Kidney glomerular epithelial cell (primary cell): Measurements from ENCODE around the gene CH25H.

ENCODE experiments used
- DNase-seq: peaks from one replicate; lab custom pipeline; 2025; lab: John Stamatoyannopoulos, UW

The CH25H gene

DNA sequence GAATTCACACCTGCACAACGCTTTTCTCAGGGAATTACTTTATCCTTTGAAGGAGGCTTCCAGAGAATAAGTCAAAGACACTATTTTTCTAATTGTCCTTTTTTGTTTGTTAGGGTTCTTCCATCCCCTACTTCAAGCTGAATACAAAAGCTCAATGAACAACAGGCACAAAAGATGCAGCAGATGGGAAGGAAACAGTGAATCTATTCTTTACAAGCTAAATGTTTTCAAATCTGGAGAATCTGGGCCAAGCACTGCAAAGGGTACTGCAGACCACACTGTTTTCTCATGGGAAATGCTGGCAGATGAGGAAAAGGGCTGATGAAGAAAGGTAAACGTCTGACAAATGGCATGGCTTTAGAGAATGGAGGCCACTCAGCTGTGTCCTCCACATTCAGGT is 25.9 kb upstream of the CH25H start:
- no peak for DNase-seq

DNA sequence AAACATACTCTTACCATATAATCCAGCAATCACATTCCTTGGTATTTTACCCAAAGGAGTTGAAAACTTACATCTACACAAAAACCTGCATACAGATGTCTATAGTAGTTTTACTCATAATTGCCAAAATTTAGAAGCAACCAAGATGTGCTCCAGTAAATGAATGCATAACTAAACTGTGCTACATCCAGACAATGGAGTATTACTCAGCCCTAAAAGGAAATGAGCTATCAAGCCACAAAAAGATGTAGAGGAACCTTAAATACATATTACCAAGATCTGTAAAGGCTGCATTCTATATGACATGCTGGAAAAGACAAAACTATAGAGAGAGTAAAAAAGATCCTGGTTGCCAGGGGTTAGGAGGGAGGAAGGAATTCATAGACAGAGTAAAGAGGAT is 21.8 kb upstream of the CH25H start:
- DNase-seq = no peak

DNA sequence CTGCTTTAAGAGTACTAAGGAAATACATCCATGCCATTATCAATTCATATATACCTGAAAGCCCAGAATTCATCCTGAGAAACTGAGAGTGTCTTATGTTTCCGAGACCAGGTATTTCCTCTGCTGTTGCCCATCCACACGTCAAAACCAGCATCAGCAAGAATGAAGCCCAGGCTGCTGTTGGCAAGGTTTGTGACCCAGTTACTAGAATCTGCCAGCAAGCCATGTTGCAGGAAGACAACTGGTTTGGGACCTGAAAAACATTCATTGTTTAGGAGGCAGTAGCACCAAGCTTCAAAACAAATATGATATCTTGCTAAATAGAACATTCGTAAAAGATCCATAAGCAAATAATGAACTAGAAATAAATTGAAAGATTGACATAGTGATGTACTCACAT is 21.0 kb upstream of the CH25H start:
- DNase-seq = no peak

DNA sequence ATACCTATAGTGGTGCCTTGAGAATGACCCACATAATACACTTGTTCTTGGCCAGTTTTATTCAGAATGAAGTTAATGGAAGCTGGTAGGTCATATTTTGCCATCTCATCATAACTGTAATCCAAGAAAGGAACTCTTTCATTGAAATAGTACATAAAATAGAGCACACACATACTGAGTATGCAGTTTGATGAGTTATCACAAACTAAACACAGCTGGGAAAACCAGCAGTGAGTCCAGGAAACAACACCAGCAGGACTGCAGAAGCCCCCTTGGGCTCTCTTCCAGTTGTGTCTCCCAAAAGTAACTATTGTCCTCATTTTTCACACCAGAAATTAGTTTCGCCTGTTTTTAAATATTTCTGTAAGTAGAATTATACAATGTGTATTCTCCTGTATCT is 19.8 kb upstream of the CH25H start:
- DNase-seq = no peak

DNA sequence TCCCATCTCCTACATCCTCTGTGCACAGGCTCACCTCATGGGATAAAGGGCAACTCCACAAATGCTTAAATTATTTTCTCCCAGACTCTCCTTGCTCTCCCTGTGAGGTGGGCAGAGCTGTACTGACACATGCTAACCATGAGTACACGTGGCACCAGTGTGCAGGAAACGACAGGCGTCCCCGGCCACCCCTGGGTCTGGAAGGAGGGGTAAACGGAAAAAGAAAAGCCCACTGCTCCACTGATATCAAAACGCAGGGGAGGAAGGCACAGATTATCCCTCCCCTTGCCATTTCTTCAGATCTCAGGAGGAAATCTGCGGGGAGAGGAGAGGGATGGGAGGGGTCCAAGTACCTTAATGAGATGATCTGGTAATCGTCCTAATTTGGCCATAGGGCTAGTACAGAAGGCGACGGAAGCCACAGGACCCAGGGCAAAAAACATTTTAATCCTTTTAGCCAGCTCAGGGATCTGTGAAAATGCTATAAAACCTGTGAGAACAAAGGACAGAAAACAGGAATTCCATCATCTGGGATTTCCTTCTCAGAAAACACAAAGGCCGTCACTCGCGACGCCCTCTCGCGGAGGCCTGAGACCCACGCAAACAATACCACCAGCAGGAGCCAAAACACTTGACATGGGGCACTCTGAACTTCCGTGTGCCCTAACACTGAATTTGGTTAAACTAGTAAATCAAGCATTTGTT is 17.8 kb upstream of the CH25H start:
- DNase-seq = no peak

DNA sequence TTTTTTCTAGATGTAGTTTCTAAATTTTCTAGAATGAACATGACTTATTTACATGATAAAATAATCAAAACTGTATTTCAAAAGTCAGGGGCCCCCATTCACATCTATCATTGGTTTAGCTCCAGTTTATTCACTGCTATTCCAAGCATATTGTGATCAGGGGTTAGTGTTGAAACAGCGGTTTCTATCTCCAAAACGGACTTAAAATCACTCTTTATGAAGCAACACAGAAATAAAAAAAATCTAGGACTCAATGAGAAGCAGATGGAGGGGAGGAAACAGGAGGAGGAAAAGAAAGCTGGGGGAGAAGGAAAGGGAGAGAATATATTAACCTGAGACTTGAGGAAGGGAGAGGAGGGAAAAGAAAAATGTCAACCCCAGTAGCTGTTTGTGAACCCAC is 14.8 kb upstream of the CH25H start:
- no peak for DNase-seq

DNA sequence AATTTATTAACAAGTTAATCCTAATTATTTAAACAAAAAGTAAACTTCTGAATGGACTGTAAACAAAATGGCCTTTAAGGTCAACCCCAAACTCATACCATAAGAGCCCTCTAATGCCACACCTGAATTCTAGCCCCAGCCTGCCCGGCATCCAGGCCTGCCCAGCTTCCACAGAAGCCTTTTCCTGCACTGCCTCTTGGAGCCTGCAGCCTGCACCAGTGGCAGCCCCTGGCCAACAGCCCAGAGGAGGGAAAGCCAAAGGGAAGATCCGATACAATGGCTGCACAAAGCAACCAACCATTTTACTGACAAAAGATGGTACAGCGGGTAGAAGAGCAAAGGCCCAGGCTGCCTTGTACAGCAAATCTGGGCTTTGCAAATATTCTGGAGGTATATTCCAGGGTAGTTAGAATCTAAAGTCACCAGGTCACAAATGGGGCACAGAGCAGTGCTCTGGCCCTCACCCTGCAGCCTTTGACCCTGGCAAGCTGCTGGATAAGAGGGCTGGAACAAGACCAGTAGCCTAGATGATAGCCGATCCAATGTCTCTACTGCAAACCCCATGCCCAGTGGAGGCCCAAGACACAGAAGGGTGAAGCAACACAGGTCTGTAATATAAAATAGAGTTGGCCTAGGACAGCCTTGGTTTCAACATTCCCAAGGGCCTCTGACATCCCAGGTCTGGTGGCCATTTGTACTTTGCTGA is 12.5 kb upstream of the CH25H start:
- DNase-seq = no peak

DNA sequence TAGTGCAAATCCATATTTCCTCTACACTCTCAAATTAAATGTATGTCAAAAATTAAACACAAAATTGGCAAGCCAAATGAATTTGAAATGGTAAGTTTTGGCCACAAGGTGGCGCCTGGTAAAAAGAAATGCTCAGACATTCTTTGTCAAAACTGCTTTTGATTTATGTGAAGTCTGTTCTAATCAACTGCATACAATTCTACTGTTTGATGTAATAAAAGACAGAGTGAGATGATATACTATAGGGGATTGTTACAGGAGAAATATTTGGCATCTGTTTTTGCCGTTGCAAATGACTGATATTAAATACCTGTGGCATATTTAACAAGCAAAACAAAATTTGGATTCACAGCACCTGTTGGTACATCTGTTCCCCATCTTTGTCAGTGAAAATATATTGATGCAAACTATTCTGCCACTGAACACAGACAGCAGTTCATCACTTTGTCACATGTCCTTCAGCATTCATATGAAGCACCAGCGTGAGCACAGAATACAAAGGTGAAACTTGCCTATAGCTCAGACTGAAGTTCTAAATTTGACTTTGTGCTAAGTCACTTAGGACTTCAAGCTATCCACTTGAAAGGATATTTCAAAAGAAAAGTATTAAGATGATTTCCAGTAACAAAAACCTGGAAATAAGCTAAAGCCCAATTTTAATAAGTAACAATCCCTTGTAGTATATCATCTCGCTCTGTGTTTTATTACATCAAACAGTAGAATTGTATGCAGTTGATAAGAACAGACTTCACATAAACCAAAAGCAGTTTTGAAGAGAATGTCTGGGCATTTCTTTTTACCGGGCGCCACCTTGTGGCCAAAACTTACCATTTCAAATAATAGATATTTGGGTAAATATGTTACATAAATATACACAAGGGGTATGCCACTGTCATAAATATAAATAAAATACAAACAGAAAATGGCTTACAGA is 10.2 kb upstream of the CH25H start:
- DNase-seq = peak; percentile 67

DNA sequence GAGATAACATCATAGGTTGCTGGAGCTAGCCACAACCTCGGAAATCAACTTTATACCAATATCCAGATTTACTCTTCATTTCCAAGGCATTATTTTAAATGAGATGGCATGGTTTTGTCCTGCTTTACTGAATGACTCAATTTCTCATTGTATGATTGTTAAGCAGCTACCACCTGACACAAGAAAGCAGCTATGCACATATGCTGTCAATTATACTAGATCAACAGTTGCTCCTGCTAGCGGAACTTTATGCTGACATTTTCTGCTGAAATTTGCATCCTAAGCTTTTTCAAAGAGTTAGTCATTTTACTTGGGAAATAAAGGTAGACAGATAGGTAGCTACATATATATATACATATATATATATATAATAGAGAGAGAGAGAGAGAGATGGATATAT is 8.9 kb upstream of the CH25H start:
- DNase-seq = no peak

DNA sequence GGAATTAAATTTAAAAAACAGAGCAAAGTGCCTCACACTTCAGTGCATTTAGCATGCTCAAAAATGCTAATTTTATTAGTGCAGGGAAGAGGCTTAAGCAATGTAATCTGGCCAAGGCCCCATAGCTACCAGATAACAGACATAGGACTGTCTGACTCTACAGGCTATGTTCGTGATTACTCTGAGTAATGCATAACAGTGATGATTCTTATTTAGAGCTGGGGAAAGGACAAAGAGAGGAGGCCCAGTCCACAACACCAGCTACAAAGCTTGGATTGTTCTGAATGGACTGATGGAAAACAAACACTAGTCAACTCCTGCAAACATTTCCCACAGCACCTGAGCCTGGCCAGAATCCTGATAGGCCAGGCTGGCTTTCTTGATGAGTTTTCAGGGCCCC is 8.4 kb upstream of the CH25H start:
- DNase-seq = no peak

DNA sequence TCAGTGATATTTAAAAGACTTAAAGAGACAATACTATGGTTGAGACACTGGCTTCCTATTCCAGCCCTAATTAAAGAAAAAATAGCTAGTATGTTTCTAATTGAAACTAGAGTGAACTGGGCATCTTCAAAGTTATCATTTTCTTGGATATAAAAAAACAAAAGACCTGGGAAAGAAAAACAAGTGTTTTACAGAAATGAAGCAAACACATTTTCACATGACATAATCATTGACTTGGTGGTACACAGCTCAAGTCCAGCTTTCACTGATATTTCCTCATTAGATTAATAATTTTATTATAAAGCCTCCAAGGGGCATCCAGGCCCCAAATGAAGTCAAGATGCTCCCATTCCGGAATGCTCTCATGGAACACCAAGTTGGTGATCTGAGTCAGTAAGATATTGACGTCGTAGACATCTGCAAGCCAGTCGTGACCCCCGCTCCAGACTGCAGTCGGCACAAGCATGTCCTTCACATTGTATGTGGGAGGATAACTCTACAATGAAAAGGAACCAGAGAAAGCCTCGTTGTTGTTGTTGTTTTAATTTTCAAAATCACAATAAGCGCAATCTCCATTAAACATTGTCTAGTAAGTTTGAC is 7.5 kb upstream of the CH25H start:
- DNase-seq = no peak

DNA sequence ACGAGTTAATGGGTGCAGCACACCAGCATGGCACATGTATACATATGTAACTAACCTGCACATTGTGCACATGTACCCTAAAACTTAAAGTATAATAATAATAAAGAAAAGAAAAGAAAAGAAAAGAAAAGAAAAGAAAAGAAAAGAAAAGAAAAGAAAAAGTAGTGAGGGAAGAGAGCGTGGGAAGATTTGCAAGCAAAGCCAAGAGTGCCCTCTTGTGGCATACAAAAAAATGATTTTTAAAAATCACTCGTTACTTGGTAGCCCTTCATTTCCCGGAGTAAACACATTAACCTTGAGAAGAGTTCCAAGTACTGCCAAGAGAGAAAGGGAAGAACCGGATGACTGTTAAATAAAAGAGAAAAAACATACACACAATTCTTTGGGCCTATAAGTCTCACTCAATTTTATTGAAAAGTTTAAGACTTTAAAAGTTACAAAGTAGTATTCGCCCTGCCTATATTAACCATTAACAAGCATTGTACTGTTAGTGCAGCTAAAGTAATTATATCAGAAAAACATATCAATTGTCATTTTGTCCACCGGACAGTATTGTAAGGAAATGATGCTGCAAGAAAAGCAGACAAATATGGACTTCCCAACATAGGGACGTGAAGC is 6.2 kb upstream of the CH25H start:
- DNase-seq = peak; percentile 58

DNA sequence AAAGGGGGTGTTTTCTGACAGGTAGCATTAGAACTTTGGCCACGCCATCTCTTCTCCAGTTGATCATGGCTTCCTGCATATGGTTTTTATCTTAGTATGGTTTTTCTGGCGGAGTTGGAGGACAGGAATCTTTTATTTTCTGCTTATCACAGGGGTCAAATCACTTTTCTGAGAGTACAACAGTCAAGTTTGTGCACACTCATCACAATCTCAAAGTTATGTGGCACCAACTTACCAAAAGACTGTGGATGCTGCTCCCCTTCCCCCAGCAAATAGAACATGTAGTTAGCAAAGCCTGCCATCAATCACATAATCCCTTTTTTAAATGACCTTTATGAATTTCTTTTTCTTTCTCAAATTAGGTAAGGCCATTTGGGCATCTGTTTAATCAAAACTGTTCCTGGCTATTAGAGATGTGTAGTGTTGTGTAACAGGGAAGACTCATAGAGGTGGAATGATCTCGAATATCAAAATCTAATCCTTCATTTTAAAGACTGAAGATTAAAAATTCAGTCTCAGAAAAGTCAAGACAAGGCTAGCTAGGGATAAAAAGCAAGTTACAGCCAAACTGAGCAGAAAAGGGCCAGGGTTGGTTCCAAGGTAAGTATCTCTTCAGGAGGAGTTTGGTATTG is 3.8 kb upstream of the CH25H start:
- DNase-seq = no peak

DNA sequence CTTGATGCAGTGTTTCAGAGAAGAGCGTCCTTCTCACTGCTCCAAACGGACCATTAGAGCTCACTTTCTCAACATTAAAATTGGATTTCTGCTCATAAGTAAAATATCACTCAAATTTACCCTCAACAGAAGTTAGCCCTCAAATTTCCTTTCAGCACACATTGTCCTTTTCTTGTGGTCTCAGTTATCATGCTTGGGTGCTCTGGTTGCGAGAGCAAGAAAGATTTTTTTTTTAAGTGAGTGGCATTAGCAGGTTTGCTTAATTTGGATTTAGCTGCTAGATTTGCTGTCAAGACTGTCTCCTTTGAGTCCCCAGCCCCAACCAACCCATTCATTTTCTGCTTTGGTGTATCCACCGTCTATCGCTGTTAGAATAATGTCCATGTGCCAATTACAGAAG is 2.6 kb upstream of the CH25H start:
- DNase-seq = no peak

DNA sequence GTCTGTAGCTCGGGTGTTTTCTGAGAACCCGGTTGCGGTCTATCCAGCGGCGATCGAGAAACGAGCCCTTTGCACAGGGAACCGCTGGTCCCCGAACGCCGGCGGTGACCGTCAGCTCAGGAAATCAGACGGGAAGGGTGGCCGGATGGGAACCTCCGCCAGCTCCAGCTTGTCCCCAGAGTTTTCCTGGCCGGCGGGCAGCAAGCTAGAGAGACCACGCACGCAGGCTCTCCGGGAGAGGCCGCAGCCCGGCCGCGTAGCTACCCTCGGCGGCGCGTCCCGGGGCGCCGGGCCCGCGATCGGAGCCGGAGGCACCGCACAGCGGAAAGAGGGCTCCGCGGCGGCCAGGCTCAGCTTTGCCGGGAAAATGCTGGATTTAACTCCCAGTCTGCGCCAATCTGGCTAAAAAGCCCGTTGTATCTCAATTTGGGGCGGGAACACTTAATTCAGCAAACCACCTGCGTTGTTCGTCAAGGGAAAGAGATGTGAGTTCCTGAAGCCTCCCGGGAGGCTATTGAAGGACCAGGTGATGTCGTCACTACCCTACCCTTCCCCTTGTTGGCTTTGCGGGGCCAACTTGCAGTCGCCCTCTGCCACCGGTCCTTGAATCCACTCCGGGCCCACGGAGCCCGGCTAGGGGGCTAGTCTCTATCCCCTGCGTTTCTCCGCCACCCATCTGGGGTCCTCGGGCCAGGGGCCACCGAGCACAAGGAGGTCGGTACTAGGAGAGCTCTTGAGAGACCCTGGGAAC is 859 bp upstream of the CH25H start:
- DNase-seq = no peak

DNA sequence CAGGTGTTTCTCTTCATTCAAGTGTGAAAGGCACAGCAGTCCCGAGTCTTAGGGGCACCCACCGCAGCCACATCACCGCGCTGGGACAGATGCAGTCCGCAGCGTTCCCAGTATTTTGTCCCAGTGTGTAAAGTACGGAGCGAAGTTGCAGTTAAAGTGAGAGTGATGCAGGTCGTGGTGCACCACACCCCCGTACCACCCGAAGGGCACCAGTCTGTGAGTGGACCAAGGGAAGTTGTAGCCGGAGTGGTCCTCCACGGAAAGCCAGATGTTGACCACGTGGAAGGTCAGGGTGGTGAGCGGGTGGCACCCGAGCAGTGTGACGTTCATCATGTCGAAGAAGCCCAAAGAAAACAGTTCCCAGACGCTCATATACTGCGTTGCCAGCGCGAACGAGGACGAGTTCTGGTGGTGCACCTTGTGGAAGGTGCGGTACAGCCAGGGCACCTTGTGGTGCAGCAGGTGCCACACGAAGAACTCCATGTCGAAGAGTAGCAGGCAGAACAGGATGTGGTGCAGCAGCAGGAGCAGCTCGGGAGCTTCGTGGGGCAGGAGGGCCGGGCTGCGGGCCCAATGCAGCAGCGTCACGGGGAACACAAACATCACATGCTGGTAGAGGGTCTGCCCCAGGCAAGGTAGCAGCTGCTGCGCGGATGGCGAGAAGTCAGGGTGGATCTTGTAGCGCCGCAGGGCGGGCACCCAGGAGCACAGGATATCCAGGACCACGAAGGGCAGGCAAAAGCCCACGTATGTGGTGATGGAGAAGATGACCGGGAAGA is 526 bp downstream of the CH25H start:
- no peak for DNase-seq

DNA sequence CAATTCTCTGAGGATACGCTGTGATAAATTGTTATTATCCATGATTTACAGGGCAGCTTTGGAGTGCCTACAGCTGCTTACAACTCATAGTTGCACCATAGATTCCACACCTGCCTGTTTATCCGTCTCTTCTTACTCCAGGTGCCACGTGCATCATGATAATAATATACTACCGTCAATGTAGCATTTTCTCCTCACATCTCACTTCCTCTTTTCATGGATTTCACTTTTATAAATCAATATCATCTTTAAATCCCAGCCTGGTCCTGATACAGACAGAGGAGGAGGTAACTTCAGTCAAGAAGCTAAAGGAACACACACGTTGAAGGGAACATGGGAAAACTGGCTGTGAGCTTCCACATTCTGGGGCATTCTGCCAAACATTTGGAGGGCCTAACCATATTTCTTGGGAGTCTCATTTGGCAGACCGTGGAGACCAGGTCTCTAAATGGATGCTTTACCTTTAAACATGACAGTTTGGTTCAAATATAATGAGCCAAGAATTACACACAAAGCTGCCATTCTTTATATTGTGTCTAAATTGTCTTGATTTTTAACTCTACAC is 2.4 kb downstream of the CH25H start:
- DNase-seq = no peak

DNA sequence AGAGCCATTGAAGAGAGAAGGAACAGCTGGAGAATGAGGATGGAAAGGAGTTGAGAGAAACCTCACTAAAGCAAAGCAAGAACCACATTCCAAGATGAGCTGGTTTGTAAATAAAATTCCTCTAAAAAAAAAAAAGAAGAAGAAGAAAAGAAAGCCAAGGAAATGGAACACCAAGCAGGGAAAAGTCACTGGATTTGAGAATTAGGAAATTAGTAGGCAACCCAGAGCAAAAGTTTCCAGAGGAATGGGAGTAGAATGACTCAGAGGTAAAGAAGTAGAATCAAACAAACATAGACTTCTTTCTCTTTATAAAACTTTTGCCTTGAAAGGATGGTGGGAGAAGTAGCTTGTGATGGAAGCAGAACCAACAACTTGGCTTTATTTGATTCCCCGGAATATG is 3.9 kb downstream of the CH25H start:
- no peak for DNase-seq

DNA sequence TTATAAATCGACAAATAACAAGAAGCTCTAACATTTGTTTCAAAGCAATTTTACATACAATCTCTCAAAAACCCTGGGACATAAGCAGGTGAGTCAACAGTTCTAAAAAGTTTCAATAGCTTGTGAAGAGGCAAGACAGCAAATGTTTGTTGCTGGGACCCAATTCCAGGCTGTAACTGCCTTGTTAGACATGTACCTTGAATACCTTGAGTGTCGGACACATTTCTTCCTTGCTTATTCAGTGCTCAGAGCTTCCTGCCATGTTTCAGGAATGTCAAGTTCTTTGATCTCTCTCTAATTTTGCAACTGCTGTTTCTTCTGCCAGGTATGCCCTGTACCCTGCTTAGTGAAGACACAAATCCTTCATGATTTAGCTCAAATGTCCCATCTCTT is 5.1 kb downstream of the CH25H start:
- DNase-seq = no peak
